GM10847 (cell line): Measurements from ENCODE around the gene DOCK2.

ENCODE experiments used
- POLR2A ChIP-seq: IDR thresholded peaks from 2 replicates; pipeline ENCODE4 v1.6.1; 2011; ENCODE audit not compliant: insufficient read length; ENCODE audit errors: extremely low read depth

Gene DOCK2

DNA sequence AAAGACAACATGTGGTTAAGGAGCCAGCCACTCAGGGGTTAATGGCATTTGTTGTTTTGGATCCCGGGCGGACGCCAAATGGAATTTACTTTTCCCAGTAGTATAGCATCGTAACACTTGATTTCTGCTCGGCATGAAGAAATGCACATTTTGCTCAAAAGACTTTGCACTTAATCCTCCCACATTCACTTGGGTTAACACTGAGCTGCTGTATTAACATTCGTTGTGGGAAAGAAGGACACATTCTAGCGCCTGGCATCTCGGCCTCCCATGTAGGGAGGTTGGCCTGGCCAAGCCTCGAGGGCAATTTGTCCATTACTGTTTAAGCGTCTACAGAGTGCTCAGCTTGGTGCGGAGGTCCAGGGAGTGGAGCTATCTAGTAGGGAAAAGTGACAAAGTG is 375.5 kb downstream of the DOCK2 start:
- TF ChIP-seq POLR2A = no peak

DNA sequence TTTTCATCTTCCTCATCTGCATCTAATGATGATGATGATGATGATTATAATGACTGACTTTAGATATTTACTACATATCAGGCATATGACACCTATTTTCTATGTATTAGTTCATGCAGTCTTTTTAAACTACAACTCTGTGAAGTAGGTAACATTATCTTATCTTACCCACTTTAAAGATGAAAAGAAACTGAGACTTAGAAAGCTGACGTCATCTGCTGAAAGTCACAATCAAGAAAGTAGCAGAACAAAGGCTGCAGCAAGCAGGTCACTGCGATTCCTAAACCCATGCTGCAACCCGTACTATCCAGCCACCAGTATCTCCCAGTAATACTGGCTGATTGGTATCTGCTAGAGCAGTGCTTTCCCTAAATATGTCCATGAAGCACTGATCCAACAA is 383.3 kb downstream of the DOCK2 start:
- no peak for TF ChIP-seq POLR2A

DNA sequence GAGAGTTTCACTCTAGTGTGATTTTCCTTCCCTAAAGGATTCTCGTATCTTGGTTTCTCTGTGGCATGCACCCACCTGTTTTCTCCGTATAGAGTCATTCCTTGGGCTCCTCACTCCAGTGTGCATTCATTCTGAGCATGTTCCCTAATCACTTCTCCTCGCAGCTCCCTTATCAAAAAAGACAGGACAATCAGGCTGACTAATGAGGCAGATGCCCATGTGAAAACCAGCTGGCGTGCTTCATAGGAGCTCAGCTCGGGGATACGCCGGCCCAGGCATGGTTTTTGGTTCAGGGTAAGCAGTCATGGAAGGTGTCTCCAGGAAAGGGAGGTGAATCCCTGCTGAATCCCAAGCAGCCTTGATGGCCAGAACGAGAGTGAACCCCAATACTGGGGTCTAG is 384.4 kb downstream of the DOCK2 start:
- no peak for TF ChIP-seq POLR2A

DNA sequence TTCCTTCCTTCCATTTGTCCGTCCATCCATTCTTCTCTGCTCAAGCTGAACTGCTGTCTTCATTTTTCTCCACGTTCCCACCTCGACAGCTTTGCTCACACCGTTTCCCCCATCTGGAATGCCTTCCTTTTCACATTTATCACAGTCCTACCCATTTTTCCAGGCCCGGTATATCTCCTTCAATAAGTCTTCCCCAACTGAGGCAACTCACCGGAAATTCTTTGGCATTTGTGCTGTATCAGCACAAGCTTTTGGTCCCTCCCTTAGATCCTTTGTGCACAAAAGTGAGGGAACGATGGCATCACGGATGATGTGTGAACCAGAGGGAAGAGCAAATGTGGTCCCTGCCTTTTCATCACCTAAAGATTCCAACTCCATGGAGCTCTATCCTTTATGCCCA is 388.8 kb downstream of the DOCK2 start:
- no peak for TF ChIP-seq POLR2A

DNA sequence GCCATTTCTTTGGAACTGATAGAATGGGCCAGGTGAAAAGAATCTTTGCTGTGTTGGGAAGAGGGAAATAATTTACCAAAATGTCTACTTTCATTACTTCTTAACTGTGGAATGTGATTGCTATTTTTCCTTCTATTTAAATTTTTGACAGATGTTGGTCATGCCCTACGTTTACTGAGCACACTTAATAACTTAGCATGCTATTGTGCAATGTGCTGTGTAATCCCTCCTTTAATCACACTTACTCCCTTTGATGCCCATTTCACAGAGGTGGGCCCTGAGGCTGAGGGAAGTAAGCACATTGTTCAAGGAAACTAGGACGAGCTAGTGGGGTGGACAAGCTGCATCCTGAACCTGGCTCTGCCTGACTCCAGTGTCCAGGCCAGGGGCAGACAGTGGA is 391.0 kb downstream of the DOCK2 start:
- no peak for TF ChIP-seq POLR2A

GRCh38 chr5:170034231-170034630 is 397.2 kb downstream of the DOCK2 start:
- no peak for TF ChIP-seq POLR2A

DNA sequence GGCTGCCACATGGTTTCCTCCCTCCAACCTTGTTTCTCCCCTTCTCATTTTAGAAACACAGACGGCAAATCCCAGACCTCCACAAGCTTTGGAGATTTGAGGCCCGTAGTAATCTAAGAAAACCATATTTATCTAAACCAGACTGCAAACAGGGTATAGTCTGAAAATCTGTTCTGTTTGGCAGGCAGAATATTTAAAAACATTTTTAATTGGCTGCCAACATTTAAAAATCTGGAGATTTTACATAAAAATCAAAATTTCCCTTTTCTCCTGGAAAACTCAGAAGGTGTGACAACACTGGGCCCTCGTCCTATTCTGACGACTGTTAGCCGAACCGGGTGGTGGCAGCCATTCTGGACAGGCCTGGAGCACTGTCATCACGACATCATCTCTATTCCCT is 401.2 kb downstream of the DOCK2 start:
- TF ChIP-seq POLR2A = no peak

DNA sequence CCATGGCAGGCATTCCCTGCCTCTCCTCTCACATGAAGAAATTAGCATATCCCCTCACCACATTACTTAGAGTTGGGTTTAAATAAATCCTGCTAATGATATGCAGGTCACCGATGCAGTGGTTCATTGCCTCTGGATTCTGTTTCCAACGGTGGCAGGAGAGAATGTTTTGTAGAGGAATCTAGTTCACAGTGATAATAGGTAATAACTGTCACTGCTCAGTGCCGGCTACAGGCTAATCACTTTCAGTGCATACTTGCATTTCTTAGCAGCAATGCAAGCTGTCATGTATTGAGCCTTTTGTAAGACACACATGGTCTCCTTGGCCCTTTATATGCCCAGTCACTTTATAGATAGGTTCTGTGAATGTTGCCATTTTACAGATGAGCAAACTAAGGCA is 402.8 kb downstream of the DOCK2 start:
- no peak for TF ChIP-seq POLR2A

DNA sequence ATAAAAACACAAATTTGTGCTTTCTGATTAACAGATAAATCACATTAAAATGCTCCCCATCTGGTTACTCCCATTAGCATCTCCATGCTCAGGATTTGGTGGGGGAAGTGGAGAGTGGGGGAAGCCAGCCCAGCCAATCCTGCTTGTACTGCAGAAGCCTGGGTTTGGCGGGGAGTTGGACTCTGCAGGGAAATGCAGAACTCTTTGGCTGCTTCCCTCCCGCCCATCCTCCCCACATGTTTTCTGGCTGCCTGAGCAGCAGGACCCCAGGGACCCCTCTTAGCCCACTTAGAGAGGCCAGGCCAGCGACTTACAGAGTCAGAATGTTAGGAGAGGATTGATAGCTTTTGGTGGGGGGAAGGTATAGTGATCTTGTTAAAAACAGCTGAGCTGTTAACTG is 409.2 kb downstream of the DOCK2 start:
- no peak for TF ChIP-seq POLR2A

DNA sequence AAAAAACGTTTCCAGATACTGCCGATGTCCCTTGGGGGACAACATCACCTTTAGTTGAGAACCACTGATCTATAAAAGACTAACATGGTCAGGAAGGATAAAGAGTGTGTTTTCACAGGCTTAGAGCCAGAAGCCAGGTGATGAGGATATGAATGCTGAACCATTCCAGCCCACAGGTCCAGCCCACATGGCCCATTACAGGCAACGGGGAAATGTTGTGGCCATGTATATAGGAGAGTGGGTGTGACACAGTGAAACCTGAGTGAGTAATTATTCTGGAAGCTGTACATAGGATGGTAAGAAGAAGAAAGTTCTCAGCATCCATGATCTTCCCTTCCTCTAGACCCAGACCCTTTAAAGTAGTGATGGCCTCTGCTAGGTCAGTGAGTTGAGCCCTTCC is 412.6 kb downstream of the DOCK2 start:
- TF ChIP-seq POLR2A = no peak

DNA sequence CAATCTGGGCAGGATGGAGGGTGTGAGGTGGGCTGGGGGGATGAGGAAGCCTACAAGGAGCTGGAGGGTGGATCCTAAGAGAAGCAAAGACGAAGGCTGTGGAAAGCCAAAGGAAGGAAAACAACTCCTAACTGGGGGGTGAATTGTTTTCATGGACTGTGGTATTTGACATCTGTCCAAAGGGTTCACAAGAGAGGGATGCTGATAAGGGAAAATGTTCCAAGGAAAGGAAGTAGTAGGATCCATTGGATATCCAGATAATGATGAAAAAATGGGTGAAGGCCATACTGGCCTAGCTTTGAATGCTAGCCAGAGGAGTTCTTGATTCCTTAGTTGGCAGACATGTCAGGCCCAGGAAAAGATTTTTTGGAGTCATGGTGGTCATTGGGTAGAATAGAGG is 416.8 kb downstream of the DOCK2 start:
- no peak for TF ChIP-seq POLR2A

DNA sequence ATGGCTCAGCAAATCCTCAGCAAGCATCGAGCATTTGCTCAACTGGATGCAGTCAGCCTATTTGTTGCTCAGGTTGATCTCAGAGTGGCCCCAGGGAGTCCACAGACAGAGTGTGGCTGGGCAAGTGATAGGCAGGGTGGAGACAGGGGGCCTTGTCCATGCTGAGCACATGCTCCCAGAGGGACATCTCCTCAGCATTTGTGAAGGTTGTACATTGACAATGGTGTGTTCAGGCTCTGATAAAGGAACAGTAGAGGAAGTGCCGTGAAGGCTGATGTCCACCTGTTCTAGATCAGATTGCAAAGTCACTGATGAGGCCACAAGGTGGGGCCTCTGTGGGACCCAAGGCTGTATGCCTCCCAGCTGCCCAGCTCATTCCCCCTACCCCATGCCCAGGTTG is 418.5 kb downstream of the DOCK2 start:
- no peak for TF ChIP-seq POLR2A

DNA sequence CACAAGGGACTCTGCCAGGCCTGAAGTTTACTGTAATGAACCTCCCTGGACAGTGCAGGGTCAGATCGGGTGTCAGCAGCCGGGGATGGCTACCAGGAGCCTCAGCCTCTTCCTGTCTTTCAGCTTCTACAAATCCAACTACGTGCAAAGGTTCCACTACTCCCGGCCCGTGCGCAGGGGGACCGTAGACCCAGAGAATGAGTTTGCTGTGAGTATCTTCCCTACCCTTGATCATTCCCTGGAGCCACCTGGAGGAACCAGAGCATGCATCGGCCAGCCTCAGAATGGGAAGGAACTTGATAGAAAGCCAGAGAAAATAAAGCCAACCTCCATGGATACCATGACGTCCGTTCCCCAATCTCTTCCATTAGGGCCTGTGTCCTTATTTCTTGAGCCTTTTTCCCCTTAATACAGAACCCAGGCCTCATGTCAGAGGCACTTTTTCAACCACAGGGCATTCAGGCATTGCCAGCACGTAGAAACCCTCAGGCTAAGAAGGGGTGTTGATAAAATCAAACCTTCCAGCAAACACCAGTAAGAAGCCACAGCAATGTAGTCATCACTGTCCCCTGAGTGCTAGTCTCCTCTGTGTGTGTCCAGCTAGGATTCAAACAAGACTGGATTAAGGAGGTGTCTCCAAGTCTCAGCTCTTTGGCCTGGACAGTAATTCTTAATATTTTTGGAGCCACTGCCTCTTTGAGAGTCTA is 419.6 kb downstream of the DOCK2 start:
- TF ChIP-seq POLR2A = no peak

DNA sequence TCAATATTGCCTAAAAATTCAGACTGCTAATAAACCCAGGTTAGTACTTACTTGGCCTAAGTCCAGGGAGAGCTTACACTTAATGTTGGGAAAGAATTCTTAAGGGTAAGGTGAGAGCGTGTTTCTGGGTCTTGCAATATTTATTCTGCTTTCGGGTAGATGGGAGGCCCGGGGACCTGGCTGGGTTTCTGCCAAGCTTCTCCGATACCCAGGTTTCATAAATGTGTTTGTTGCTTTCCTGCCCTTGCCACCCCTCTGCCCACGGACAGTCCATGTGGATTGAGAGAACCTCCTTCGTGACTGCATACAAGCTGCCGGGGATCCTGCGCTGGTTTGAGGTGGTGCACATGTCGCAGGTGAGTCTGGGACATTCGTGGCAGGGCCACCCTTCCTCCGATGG is 420.2 kb downstream of the DOCK2 start:
- no peak for TF ChIP-seq POLR2A

- no peak for TF ChIP-seq POLR2A
Observed at GRCh38 chr5:170059221-170059620, 422.1 kb downstream of the DOCK2 start.

GRCh38 chr5:170067152-170067551 is 430.1 kb downstream of the DOCK2 start:
- TF ChIP-seq POLR2A = no peak

DNA sequence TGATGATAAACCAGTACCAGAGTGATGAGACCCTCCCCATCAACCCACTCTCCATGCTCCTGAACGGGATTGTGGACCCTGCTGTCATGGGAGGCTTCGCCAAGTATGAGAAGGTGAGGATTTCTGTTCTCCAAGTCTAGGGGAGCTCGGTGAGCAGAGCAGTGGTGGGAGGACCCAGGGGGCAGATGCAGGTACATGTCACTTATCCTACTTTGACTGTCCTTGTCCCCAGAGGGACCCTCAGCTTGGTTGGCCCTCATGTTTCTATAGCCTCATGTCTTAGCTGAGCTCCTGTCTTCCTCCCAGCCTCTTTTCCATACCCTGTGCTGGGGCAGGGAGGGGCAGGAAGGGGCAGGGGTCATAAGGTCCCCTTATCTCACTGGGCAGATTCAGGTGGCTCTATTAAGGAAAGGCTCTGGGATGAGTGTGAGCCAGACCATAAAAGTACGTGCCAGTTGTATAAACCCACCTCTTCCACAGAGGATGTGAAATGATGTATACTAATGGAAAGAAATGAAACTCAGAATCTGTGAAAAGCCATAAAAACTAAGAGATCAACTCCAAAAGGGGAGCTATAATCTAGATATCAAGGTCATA is 430.6 kb downstream of the DOCK2 start:
- TF ChIP-seq POLR2A = no peak
